GM12878 (cell line): ENCODE measurements around the gene AP3D1. TPM values are rescaled to one million over a fixed set of nuclear protein-coding genes. Genes with fewer than 3 reads are reported as not detected.

Experiments used
- CREM ChIP-seq: IDR thresholded peaks from 2 replicates; pipeline ENCODE4 v1.6.1; 2014; ENCODE audit warnings: antibody characterized with exemption, low read depth
- FOS ChIP-seq: IDR thresholded peaks from 3 replicates; pipeline ENCODE4 v1.6.1; 2011; ENCODE audit warnings: borderline replicate concordance; ENCODE audit not compliant: insufficient read length; ENCODE audit errors: extremely low read depth
- GATAD2B ChIP-seq: fragments of 450-650 bp; conservative IDR thresholded peaks from 2 replicates; pipeline ENCODE4 v1.6.1; 2017; ENCODE audit warnings: low read depth, mild to moderate bottlenecking, moderate library complexity
- NFYA ChIP-seq: IDR thresholded peaks from 2 replicates; pipeline ENCODE4 v1.6.1; 2011; ENCODE audit warnings: low read depth, mild to moderate bottlenecking, low read length, improper control_type of control experiment, borderline replicate concordance
- PBX3 ChIP-seq: IDR thresholded peaks from 2 replicates; pipeline ENCODE4 v1.6.1; 2011; ENCODE audit warnings: mild to moderate bottlenecking, low read depth, low read length, moderate library complexity; ENCODE audit not compliant: insufficient replicate concordance
- RELA ChIP-seq: fragments of 450-650 bp; IDR thresholded peaks from 2 replicates; pipeline ENCODE4 v1.8.0; 2014; ENCODE audit warnings: borderline replicate concordance; ENCODE audit not compliant: partially characterized antibody
- RELB ChIP-seq: fragments of 450-650 bp; IDR thresholded peaks from 2 replicates; pipeline ENCODE4 v1.6.1; 2017; ENCODE audit warnings: low read depth, mild to moderate bottlenecking, moderate library complexity
- SMAD1 ChIP-seq: fragments of 450-650 bp; IDR thresholded peaks from 2 replicates; pipeline ENCODE4 v1.6.1; 2018; ENCODE audit warnings: mild to moderate bottlenecking, low read depth; ENCODE audit not compliant: partially characterized antibody
- STAT1 ChIP-seq: fragments of 450-650 bp; conservative IDR thresholded peaks from 2 replicates; pipeline ENCODE4 v1.6.1; 2014; ENCODE audit warnings: antibody characterized with exemption, mild to moderate bottlenecking
- polyA plus RNA-seq, 11 experiments: library from polyadenylated mRNA; depleted of rRNA in 4 of 11; unstranded in 6 of 11; stranded (reverse) in 5 of 11; fragments of >200 nt; fragmentation: Nextera tagmentation in 4 of 11; fragmentation: Illumina TruSeq in 1 of 11; extraction: Ambion mirVana in 4 of 11; extraction: Trizol in 1 of 11; gene quantifications; 1 replicate in 1 of 11; 2 replicates in 10 of 11; pipeline versions ENCODE4 v1.2.1 to v1.2.3, GENCODE V29; 2011 to 2016; ENCODE audit warnings: inconsistent platforms in 2 of 11, missing spikeins in 2 of 11, low read depth in 1 of 11
- total RNA-seq, 4 experiments: library from RNA; depleted of rRNA in 3 of 4; stranded (reverse); fragments of >200 nt in 3 of 4; fragmentation: Illumina TruSeq in 1 of 4; extraction: Trizol in 1 of 4; gene quantifications; 2 replicates each; pipeline versions ENCODE4 v1.2.1 to v1.2.3, GENCODE V29; 2013 to 2021

The AP3D1 gene
- total and polyA plus RNA-seq, 10 of the 15 experiments (the other 5 are each of a cell fraction or from before 2014, with no cell fraction given) = 1.5 to 108 (median 59.1) TPM

- TF ChIP-seq GATAD2B = no peak
- no peak for TF ChIP-seq RELA
- no peak for TF ChIP-seq SMAD1
- TF ChIP-seq NFYA = no peak
- no peak for TF ChIP-seq CREM
- no peak for TF ChIP-seq STAT1
- TF ChIP-seq PBX3 = no peak
- no peak for TF ChIP-seq RELB
- no peak for TF ChIP-seq FOS
These were observed 29.7 kb upstream of the AP3D1 start (continued) for GRCh38 chr19:2180881-2181632.
